A549 (cell line): ENCODE measurements around the gene SKIDA1. TPM values are rescaled to one million over a fixed set of nuclear protein-coding genes. Genes with fewer than 3 reads are reported as not detected.
"Not testable (repeated sequence)": the region's sequence is repeated elsewhere in the genome, so short reads cannot be mapped to it uniquely, and the experiment has no call there.

Source experiments
- ATAC-seq, 2 experiments: fragments of 200-7000 bp in 1 of 2; fragments of >200 bp in 1 of 2; cut with Nextera tagmentation in 1 of 2; cut with Tn5 transposase in 1 of 2; 3 replicates each; pipeline versions ENCODE4 v1.8.0 to v1.9.1; 2018 to 2020; ENCODE audit warnings: mild to moderate bottlenecking in 1 of 2, moderate library complexity in 1 of 2
- CTCF ChIA-PET: fragments of 300-600 bp; sonication (Branson Sonifier 250); formaldehyde crosslinking; extraction: SDS; loops from one replicate; lab custom pipeline; 2021; ENCODE audit warnings: antibody characterized with exemption, inconsistent platforms; lab: Yijun Ruan, JAX
- POLR2A ChIA-PET: fragments of 350-600 bp; formaldehyde crosslinking; extraction: SDS; loops from one replicate; lab custom pipeline; 2021; ENCODE audit warnings: antibody characterized with exemption, inconsistent platforms; lab: Yijun Ruan, JAX
- DNase-seq, 2 experiments: peaks; one replicate each; pipeline versions ENCODE4 v3.0.0 to v3.0.0-alpha.2; 2011 to 2016; ENCODE audit warnings: low read depth in 1 of 2, low spot score in 1 of 2
- FAIRE-seq: peaks from 2 replicates; lab custom pipeline; 2011; peaks lifted over from hg19 to GRCh38; lab: Jason Lieb, UNC
- H3K27ac ChIP-seq, 2 experiments: fragments of >200 bp; sonication (Bioruptor Twin); formaldehyde crosslinking; 3 replicates each; pipeline ENCODE4 v1.5.1; 2016 to 2017
- H3K4me1 ChIP-seq: fragments of >200 bp; sonication (Bioruptor Twin); formaldehyde crosslinking; 3 replicates; pipeline ENCODE4 v1.6.1; 2016
- H3K4me2 ChIP-seq: fragments of >200 bp; sonication (Bioruptor Twin); formaldehyde crosslinking; 3 replicates; pipeline ENCODE4 v1.6.1; 2016
- H3K4me3 ChIP-seq: fragments of >200 bp; sonication (Bioruptor Twin); formaldehyde crosslinking; 3 replicates; pipeline ENCODE4 v1.5.1; 2016
- H3K9me3 ChIP-seq: fragments of >200 bp; sonication (Bioruptor Twin); formaldehyde crosslinking; 3 replicates; pipeline ENCODE4 v1.6.1; 2016
- BCL3 ChIP-seq: fragments of >200 bp; sonication (Bioruptor Twin); formaldehyde crosslinking; IDR thresholded peaks from 3 replicates; pipeline ENCODE4 v1.6.1; 2016
- BHLHE40 ChIP-seq: IDR thresholded peaks from 2 replicates; pipeline ENCODE4 v1.6.1; 2012; ENCODE audit warnings: low read depth, low read length, inconsistent platforms
- CBX8 ChIP-seq: fragments of 200-600 bp; sonication (generic); IDR thresholded peaks from 2 replicates; pipeline ENCODE4 v1.6.1; 2016
- CHD2 ChIP-seq: fragments of 150-350 bp; IDR thresholded peaks from 2 replicates; pipeline ENCODE4 v1.6.1; 2014; ENCODE audit warnings: low read length; ENCODE audit not compliant: partially characterized antibody
- CHD4 ChIP-seq: fragments of 200-600 bp; sonication (generic); IDR thresholded peaks from 2 replicates; pipeline ENCODE4 v1.6.1; 2016; ENCODE audit warnings: antibody characterized with exemption, mild to moderate bottlenecking, borderline replicate concordance
- CTCF ChIP-seq: fragments of >200 bp; sonication (Bioruptor Twin); formaldehyde crosslinking; IDR thresholded peaks from 3 replicates; pipeline ENCODE4 v1.5.1; 2016
- FOSB ChIP-seq: fragments of 250-450 bp; sonication (Bioruptor Pico); IDR thresholded peaks from 2 replicates; pipeline ENCODE4 v1.5.0; 2020; ENCODE audit warnings: mild to moderate bottlenecking, moderate library complexity
- FOSL2 ChIP-seq, 2 experiments: fragments of 450-650 bp in 1 of 2; fragments of >200 bp in 1 of 2; sonication (Bioruptor Twin) in 1 of 2; formaldehyde crosslinking; IDR thresholded peaks; 2 replicates each; pipeline versions ENCODE4 v1.5.0 to v1.6.1; 2016 to 2020; ENCODE audit warnings: mild to moderate bottlenecking in 1 of 2, moderate library complexity in 1 of 2
- GATA3 ChIP-seq: IDR thresholded peaks from 2 replicates; pipeline ENCODE4 v1.6.1; 2012; ENCODE audit warnings: borderline replicate concordance
- HMGXB4 ChIP-seq: fragments of 250-450 bp; sonication (Bioruptor Pico); IDR thresholded peaks from 2 replicates; pipeline ENCODE4 v1.5.0; 2021; ENCODE audit warnings: mild to moderate bottlenecking, moderate library complexity, borderline replicate concordance
- HOXB13 ChIP-seq: fragments of 250-450 bp; sonication (Bioruptor Pico); IDR thresholded peaks from 2 replicates; pipeline ENCODE4 v1.5.0; 2020; ENCODE audit warnings: low read depth, mild to moderate bottlenecking, moderate library complexity
- KDM1A ChIP-seq: fragments of 200-600 bp; sonication (generic); IDR thresholded peaks from 2 replicates; pipeline ENCODE4 v1.6.1; 2016; ENCODE audit warnings: low read depth, mild to moderate bottlenecking
- MAX ChIP-seq: IDR thresholded peaks from 2 replicates; pipeline ENCODE4 v1.6.1; 2012
- MYC ChIP-seq: IDR thresholded peaks from 2 replicates; pipeline ENCODE4 v1.6.1; 2012; ENCODE audit warnings: mild to moderate bottlenecking, inconsistent platforms, low read length, improper control_type of control experiment, borderline replicate concordance
- NFE2L2 ChIP-seq: fragments of 150-350 bp; conservative IDR thresholded peaks from 2 replicates; pipeline ENCODE4 v1.6.1; 2014; ENCODE audit warnings: low read length
- NPAS2 ChIP-seq: fragments of 250-450 bp; sonication (Bioruptor Pico); IDR thresholded peaks from 2 replicates; pipeline ENCODE4 v1.8.0; 2022; ENCODE audit warnings: mild to moderate bottlenecking, moderate library complexity, borderline replicate concordance
- POLR2A ChIP-seq: IDR thresholded peaks from 2 replicates; pipeline ENCODE4 v1.6.1; 2012; ENCODE audit warnings: mild to moderate bottlenecking, low read length
- RCOR1 ChIP-seq: fragments of 150-350 bp; IDR thresholded peaks from 2 replicates; pipeline ENCODE4 v1.6.1; 2014; ENCODE audit warnings: antibody characterized with exemption, low read length, low read depth
- RFX5 ChIP-seq: fragments of 450-650 bp; IDR thresholded peaks from 2 replicates; pipeline ENCODE4 v1.7.1; 2014; ENCODE audit warnings: antibody characterized with exemption, mild to moderate bottlenecking, moderate library complexity
- TP53 ChIP-seq: fragments of 250-450 bp; sonication (Bioruptor Pico); IDR thresholded peaks from 2 replicates; pipeline ENCODE4 v1.5.0; 2021; ENCODE audit warnings: mild to moderate bottlenecking, moderate library complexity
- USF2 ChIP-seq: fragments of 450-650 bp; IDR thresholded peaks from 2 replicates; pipeline ENCODE4 v1.6.1; 2014; ENCODE audit warnings: antibody characterized with exemption
- ZFP36 ChIP-seq: fragments of 450-650 bp; IDR thresholded peaks from 2 replicates; pipeline ENCODE4 v1.6.1; 2014; ENCODE audit warnings: borderline replicate concordance; ENCODE audit not compliant: partially characterized antibody
- WGBS: methylation state at CpG from one replicate; pipeline ENCODE4 v1.1.6; 2017; ENCODE audit errors: missing lambda C conversion rate; 5-methylcytosine and 5-hydroxymethylcytosine counted together
- polyA plus RNA-seq, 4 experiments: library from polyadenylated mRNA; depleted of rRNA in 3 of 4; stranded (reverse); fragments of >200 nt; fragmentation: RNase III in 1 of 4; extraction: RNeasy Plus Mini Kit Qiagen cat#74134 plus additional on column Dnase treatment in 1 of 4; gene quantifications; 2 replicates in 3 of 4; 3 replicates in 1 of 4; pipeline ENCODE4 v1.2.3, GENCODE V29; 2011 to 2017

SKIDA1 gene
- polyA plus RNA-seq, 2 of the 4 experiments (the other 2 are of a cell fraction): 1.0 to 4.1 TPM

GRCh38 chr10:21552638-21553037 lies 27.2 kb upstream of the SKIDA1 start:
- FAIRE-seq (no peak), DNase-seq (no peak), ATAC-seq (no peak)
- H3K4me2 ChIP-seq: no peak overlapping the region
- H3K9me3 ChIP-seq: no peaks in the 10 kb centered on the region
- POLR2A ChIA-PET: interaction anchor here (0.6 kb wide), 1 partner anchor 29 kb away, joined by 5 read pairs; no protein-coding TSS in a partner anchor
- no peak overlapping the region for H3K4me3 ChIP-seq
- TF ChIP-seq NFE2L2: no peak
- no peak overlapping the region for H3K27ac ChIP-seq
- WGBS: 88% methylated on average over 8 of the region's 8 CpGs
- CTCF ChIA-PET: no interaction called here
- H3K4me1 ChIP-seq: peaks cover 29% of the 10 kb centered on the region

- Histone ChIP-seq H3K4me3 (no peak overlapping the region), H3K4me1 (peaks cover 19% of the 10 kb centered on the region; the same call in 1 of the 3 replicates), H3K9me3 (no peaks in the 10 kb centered on the region), H3K4me2 (no peak overlapping the region), H3K27ac (no peak overlapping the region)
- no peak for FAIRE-seq
- WGBS: 89% methylated on average over 6 of the region's 6 CpGs
- no peak for TF ChIP-seq ZFP36
- TF ChIP-seq BHLHE40: no peak
- no peak for TF ChIP-seq RFX5
- TF ChIP-seq FOSL2 (IDR thresholded peaks at IDR 0.05): no peak
- no peak for TF ChIP-seq FOSL2 (CRISPR knock-in tag; IDR thresholded peaks at IDR 0.05)
- TF ChIP-seq BCL3: no peak
- TF ChIP-seq KDM1A: no peak
- TF ChIP-seq MYC: no peak
- no peak for TF ChIP-seq GATA3
- TF ChIP-seq CTCF: no peak
- TF ChIP-seq CBX8: no peak
- no peak for TF ChIP-seq HOXB13 (CRISPR knock-in tag)
- no peak for TF ChIP-seq MAX
- no peak for TF ChIP-seq NPAS2 (CRISPR knock-in tag)
- no peak for TF ChIP-seq FOSB
- DNase-seq: no peak
- no peak for ATAC-seq
- ChIA-PET POLR2A (no interaction called here), CTCF (no interaction called here)
Measured at GRCh38 chr10:21547246-21547645, 21.8 kb upstream of the SKIDA1 start.

- 93% methylated on average over 4 of the region's 4 CpGs for WGBS
- peaks cover 14% of the 10 kb centered on the region; the same call in 2 of the 3 replicates for H3K4me1 ChIP-seq
- H3K27ac ChIP-seq, ATAC-seq, DNase-seq, POLR2A ChIA-PET, FAIRE-seq, H3K4me2 ChIP-seq, H3K4me3 ChIP-seq, H3K9me3 ChIP-seq: not testable (repeated sequence)
- CTCF ChIA-PET: interaction anchor here (1.5 to 1.9 kb wide), 2 partner anchors 191 to 262 kb away, joined by 4 read pairs; no protein-coding TSS in a partner anchor
Measured at GRCh38 chr10:21540701-21541100, 15.2 kb upstream of the SKIDA1 start.

- DNase-seq (no peak), FAIRE-seq (no peak), ATAC-seq (no peak)
- Histone ChIP-seq H3K4me1 (peaks cover 23% of the 10 kb centered on the region; the same call in 2 of the 3 replicates), H3K4me2 (peak overlapping the region; percentile 10; the same call in 1 of the 3 replicates), H3K9me3 (no peaks in the 10 kb centered on the region), H3K4me3 (no peak overlapping the region), H3K27ac (no peak overlapping the region)
- POLR2A ChIA-PET: interaction anchor here (0.6 kb wide), 1 partner anchor 14 kb away, joined by 3 read pairs; no protein-coding TSS in a partner anchor
- TF ChIP-seq CBX8 (no peak), CHD2 (no peak), HMGXB4 (CRISPR knock-in tag) (no peak), RCOR1 (no peak), FOSL2 (IDR thresholded peaks at IDR 0.05) (no peak), FOSL2 (CRISPR knock-in tag; IDR thresholded peaks at IDR 0.05) (no peak), POLR2A (no peak), USF2 (no peak), TP53 (CRISPR knock-in tag) (no peak), CHD4 (no peak)
- CTCF ChIA-PET: interaction anchor here (1.1 to 1.7 kb wide), 3 partner anchors 41 to 258 kb away, joined by 3 to 11 read pairs (median 4); no protein-coding TSS in a partner anchor
- WGBS: 91% methylated on average over 3 of the region's 3 CpGs
Measured at GRCh38 chr10:21536874-21537273, 11.4 kb upstream of the SKIDA1 start.

GRCh38 chr10:21535976-21536375 lies 10.5 kb upstream of the SKIDA1 start:
- peak overlapping the region; percentile 92; the same call in 2 of the 3 replicates for H3K4me3 ChIP-seq
- H3K4me2 ChIP-seq: peak overlapping the region; percentile 82
- POLR2A ChIA-PET, H3K9me3 ChIP-seq, ATAC-seq, FAIRE-seq, DNase-seq: not testable (repeated sequence)
- CTCF ChIA-PET: interaction anchor here (1.8 kb wide), 1 partner anchor 12 kb away, joined by 6 read pairs; no protein-coding TSS in a partner anchor
- H3K4me1 ChIP-seq: peaks cover 32% of the 10 kb centered on the region
- peak overlapping the region; percentile 94 to 99; a peak in 4 of 6 replicates for H3K27ac ChIP-seq
- 91% methylated on average over 9 of the region's 9 CpGs for WGBS
